GM19240 (cell line): Measurements from ENCODE around the gene HSBP1.

Source experiments
- DNase-seq: peaks from one replicate; pipeline ENCODE4 v3.0.0; 2011; ENCODE audit warnings: low spot score; ENCODE audit not compliant: insufficient read length

The HSBP1 gene

GRCh38 chr16:83838151-83838550 lies 30.4 kb downstream of the HSBP1 start:
- DNase-seq = no peak

GRCh38 chr16:83839561-83839960 lies 31.8 kb downstream of the HSBP1 start:
- DNase-seq = no peak

GRCh38 chr16:83840060-83840617 lies 32.4 kb downstream of the HSBP1 start:
- no peak for DNase-seq

GRCh38 chr16:83842291-83842690 lies 34.5 kb downstream of the HSBP1 start:
- no peak for DNase-seq

- no peak for DNase-seq
These were observed 35.2 kb downstream of the HSBP1 start for GRCh38 chr16:83842756-83843507.

- no peak for DNase-seq
These were observed 35.9 kb downstream of the HSBP1 start for GRCh38 chr16:83843657-83844056.

- DNase-seq = no peak
These were observed 37.5 kb downstream of the HSBP1 start for GRCh38 chr16:83845263-83845662.

- DNase-seq = no peak
These were observed 39.8 kb downstream of the HSBP1 start for GRCh38 chr16:83847371-83848225.

GRCh38 chr16:83849421-83849820 lies 41.6 kb downstream of the HSBP1 start:
- no peak for DNase-seq

GRCh38 chr16:83850947-83851346 lies 43.2 kb downstream of the HSBP1 start:
- no peak for DNase-seq

GRCh38 chr16:83851473-83851872 lies 43.7 kb downstream of the HSBP1 start:
- no peak for DNase-seq

GRCh38 chr16:83852774-83853173 lies 45.0 kb downstream of the HSBP1 start:
- DNase-seq = no peak

- DNase-seq = no peak
These were observed 46.1 kb downstream of the HSBP1 start for GRCh38 chr16:83853834-83854233.

GRCh38 chr16:83854420-83854819 lies 46.6 kb downstream of the HSBP1 start:
- no peak for DNase-seq

- no peak for DNase-seq
These were observed 49.0 kb downstream of the HSBP1 start for GRCh38 chr16:83856792-83857191.

- no peak for DNase-seq
These were observed 51.5 kb downstream of the HSBP1 start for GRCh38 chr16:83859265-83859664.

- no peak for DNase-seq
These were observed 54.9 kb downstream of the HSBP1 start for GRCh38 chr16:83862661-83863060.

GRCh38 chr16:83863682-83864081 lies 55.9 kb downstream of the HSBP1 start:
- DNase-seq = no peak
